DMS79 treated with DMSO at 0.1 percent for 48 hours (cell line): ENCODE results near the gene TMEM100.

Experiments
- DNase-seq: peaks from one replicate; lab custom pipeline; 2025; lab: John Stamatoyannopoulos, UW

The TMEM100 gene

GRCh38 chr17:55743103-55743679, 20.5 kb upstream of the TMEM100 start:
- DNase-seq, result peak; percentile 38

GRCh38 chr17:55742272-55743102, 19.8 kb upstream of the TMEM100 start:
- DNase-seq, result no peak

- no peak for DNase-seq
These were observed 18.7 kb upstream of the TMEM100 start for GRCh38 chr17:55741356-55741700.

- no peak for DNase-seq
These were observed 18.1 kb upstream of the TMEM100 start for GRCh38 chr17:55740511-55741355.

- DNase-seq, result no peak
These were observed 15.4 kb upstream of the TMEM100 start for GRCh38 chr17:55737976-55738501.

- DNase-seq, result no peak
These were observed 13.2 kb upstream of the TMEM100 start for GRCh38 chr17:55735731-55736405.

GRCh38 chr17:55734128-55734781, 11.6 kb upstream of the TMEM100 start:
- no peak for DNase-seq

GRCh38 chr17:55731586-55732250, 9.1 kb upstream of the TMEM100 start:
- DNase-seq, result no peak

- no peak for DNase-seq
These were observed 8.1 kb upstream of the TMEM100 start for GRCh38 chr17:55730808-55731207.

GRCh38 chr17:55730380-55730779, 7.7 kb upstream of the TMEM100 start:
- no peak for DNase-seq

GRCh38 chr17:55729484-55729883, 6.8 kb upstream of the TMEM100 start:
- no peak for DNase-seq

GRCh38 chr17:55728833-55729232, 6.2 kb upstream of the TMEM100 start:
- no peak for DNase-seq

GRCh38 chr17:55728361-55728760, 5.7 kb upstream of the TMEM100 start:
- no peak for DNase-seq

- DNase-seq, result no peak
These were observed 5.3 kb upstream of the TMEM100 start for GRCh38 chr17:55727920-55728319.

GRCh38 chr17:55727275-55727674, 4.6 kb upstream of the TMEM100 start:
- no peak for DNase-seq

- peak; percentile 63 for DNase-seq
These were observed 3.8 kb upstream of the TMEM100 start for GRCh38 chr17:55726440-55726839.

GRCh38 chr17:55723488-55723848, 804 bp upstream of the TMEM100 start:
- no peak for DNase-seq

- DNase-seq, result no peak
These were observed 488 bp downstream of the TMEM100 start for GRCh38 chr17:55722016-55722736.

GRCh38 chr17:55720919-55721836, 1.5 kb downstream of the TMEM100 start:
- DNase-seq, result no peak
